GM21423 (cell line): ENCODE measurements around the gene TMEM59.
"Not testable (repeated sequence)": the region's sequence is repeated elsewhere in the genome, so short reads cannot be mapped to it uniquely, and the experiment has no call there.

Experiments
- ATAC-seq: cut with Tn5 transposase; IDR thresholded peaks from one replicate; pipeline ENCODE4 v1.9.1; 2021; ENCODE audit warnings: mild to moderate bottlenecking, moderate library complexity; ENCODE audit not compliant: unreplicated experiment

The TMEM59 gene, protein sequence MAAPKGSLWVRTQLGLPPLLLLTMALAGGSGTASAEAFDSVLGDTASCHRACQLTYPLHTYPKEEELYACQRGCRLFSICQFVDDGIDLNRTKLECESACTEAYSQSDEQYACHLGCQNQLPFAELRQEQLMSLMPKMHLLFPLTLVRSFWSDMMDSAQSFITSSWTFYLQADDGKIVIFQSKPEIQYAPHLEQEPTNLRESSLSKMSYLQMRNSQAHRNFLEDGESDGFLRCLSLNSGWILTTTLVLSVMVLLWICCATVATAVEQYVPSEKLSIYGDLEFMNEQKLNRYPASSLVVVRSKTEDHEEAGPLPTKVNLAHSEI

DNA sequence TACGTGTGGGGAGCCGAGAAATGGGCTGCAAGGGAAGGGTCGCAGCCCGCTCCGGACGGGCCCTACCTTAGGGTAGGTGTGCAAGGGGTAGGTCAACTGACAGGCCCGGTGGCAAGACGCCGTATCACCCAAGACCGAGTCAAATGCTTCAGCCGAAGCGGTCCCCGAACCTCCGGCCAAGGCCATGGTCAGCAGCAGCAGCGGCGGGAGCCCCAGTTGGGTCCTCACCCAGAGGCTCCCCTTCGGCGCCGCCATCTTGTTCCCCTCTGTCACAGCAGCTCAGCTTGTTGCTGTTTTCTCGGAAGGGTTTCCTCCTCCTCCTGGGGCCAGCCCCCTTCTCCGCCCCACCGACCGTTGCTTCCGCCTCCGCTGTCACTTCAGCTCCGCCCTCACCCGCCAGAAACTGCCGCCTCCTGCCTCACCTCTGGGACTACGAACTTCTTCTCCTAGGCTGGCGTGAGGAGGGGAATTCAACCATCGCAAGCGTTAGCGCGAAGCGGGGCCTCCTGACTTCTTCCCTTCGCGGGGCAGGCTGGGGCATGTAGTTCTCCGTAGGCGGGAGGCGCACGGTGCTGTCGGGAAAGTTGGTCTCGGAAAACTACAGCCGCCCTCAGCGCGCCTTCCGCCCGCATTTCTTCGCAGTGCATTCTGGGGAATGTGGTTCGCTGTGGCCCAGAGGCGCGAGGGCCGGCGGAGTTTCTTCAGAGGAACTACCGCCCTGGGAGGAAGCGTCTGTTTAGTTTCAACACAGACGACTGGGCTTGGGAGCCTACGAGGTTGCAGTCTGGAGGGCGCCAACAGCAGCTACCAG, at the start of gene TMEM59, which contains the start of gene TCEANC2:
Gene TMEM59 (minus strand): TSS at position 271 of the 811 bp plus-strand sequence. CDS start 16 bp downstream, at position 255.
Gene TCEANC2 (plus strand): TSS at position 675 of the 811 bp plus-strand sequence. CDS start 815 bp downstream, outside the sequence.
- peak; percentile 92 for ATAC-seq

DNA sequence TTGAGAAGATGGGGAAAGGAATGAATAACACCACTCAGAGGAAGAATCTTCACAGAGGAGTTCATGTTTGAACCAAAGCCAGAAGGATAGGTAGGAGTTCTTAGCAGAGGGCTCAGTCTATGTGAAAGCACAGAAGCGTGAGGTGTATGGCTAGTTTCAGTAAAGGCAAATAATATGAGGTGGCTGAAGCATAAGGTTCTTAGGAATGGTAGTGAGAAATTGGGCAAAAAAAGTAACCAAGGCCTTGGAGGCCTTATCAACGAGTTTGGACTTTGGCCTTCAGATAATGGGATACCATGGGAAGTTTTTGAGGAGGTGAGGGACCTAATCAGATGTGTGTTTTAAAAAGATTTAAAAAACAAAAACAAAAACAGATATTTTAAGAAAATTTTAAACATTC, 47.5 kb upstream of the TMEM59 start:
- no peak for ATAC-seq

DNA sequence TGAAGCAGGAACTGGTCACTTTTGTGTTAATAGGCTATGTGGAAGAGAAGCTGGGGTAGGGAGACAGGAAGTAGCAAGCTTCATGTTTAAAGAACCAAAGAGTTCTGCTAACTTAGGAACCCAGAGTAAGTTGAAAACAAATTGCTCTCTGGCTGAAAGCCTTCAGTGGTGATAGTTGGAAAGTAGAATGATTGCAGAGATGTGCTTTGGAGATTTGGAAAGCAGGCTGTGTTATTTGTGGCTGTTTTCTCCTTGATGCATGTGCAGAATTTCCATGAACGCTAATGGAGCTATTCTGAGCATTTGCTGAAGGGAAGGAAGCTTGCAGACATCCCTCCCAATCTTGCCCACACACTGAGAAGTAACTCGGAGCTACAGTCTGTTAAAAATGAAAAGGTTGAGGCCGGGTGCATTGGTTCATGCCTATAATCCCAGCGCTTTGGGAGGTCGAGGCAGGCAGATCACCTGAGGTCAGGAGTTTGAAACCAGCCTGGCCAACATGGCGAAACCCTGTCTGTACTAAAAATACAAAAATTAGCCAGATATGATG, 46.1 kb upstream of the TMEM59 start:
- ATAC-seq = no peak

DNA sequence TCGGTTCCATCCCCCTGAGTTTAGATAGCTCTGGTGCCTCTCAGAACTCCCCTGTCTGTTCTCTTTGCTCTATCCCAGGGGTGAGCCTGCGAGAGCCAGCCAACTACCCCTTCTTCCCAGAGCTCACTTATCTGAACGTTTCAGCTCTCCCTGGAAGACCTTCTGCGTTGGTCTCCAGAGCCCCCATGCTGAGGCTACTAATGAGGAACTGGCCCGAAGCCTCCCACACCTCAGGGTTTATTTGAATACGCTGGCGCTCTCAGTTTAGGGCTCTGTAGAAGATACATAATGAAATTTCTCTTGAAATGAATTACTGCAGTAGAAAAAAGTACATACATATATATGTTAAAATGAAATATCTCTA, 43.9 kb upstream of the TMEM59 start:
- no peak for ATAC-seq

DNA sequence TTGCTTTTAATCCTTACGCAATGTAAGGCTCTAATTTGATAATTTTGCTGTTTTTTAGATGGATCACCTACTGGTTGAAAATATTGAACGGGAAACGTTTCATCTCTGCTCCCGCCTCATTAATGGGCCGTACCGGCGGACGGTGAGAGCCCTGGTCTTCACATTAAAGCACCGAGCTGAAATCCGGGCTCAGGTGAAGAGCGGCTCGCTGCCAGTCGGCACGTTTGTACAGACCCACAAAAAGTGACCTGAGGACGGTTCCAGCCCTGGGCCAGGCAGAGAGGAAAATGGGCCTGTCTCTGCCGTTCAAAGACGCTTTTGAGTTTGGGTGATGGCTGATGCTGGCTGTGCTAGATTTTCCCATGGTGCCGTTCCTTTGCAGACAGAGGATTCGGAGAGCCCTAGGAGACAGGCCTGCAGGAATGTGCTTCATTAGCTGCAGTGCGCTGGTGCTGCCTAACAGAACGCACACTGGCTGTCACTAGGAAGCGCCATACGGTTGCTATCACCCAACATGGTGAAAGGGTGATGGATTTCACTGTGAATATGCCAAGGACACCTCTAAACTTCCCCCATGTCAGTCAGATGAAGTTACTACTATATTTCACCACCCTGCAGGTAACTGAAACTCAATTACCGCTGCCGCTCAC, 43.3 kb upstream of the TMEM59 start:
- no peak for ATAC-seq

- no peak for ATAC-seq
Observed at GRCh38 chr1:54095546-54096226, 42.7 kb upstream of the TMEM59 start.

DNA sequence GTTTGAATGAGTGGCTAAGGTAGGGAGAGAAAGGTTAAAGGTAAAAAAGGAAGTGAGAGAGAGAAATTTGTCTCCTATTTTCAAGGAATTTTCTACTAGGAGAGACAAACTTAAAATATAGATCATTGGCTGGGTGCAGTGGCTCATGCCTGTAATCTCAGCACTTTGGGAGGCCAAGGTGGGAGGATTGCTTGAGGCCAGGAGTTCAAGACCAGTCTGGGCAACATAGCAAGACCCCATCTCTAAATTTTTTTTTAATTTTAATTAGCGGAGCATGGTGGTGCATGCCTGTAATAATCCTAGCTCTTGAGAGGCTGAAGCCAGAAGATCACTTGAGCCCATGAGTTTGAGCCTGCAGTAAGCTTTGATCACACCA, 41.7 kb upstream of the TMEM59 start:
- not testable (repeated sequence) for ATAC-seq

DNA sequence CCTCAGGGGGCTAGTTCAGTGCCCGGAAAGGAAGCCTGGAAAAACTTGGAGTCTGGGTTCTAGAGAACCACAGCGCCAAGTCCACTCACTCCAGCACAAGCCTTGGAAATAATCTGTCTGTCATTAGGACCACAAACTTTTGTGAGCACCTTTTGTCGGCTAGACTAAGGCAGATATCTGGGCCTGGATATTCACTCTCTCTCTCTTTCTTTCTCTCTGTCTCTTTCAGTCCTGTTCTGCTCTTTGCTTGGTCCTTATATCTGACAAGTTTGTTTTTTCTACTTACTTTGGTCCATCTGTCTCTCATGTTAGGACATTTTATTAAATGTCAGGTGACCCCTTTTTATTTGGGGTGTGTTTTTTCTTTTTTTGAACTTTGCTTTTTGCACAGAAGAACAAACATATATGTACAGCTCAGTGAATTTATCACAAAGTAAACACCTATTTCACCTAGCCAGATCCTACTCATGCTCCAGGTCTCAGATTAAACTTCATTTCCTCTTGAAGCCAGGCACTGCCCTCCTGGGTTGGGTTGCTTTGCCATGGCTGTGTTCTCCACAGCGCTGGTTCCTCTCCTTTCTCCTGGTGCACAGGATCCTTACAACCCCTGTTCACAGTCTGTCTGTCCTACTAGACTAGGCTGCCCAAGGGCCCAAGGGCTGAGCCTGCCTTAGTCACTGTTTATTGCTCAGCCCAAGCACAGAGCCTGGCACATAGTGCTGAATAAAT, 41.2 kb upstream of the TMEM59 start:
- ATAC-seq = no peak

GRCh38 chr1:54091666-54092065, 38.7 kb upstream of the TMEM59 start:
- ATAC-seq = no peak

- ATAC-seq = no peak
Observed at GRCh38 chr1:54088385-54088784, 35.4 kb upstream of the TMEM59 start.

GRCh38 chr1:54086754-54087153, 33.8 kb upstream of the TMEM59 start:
- no peak for ATAC-seq

DNA sequence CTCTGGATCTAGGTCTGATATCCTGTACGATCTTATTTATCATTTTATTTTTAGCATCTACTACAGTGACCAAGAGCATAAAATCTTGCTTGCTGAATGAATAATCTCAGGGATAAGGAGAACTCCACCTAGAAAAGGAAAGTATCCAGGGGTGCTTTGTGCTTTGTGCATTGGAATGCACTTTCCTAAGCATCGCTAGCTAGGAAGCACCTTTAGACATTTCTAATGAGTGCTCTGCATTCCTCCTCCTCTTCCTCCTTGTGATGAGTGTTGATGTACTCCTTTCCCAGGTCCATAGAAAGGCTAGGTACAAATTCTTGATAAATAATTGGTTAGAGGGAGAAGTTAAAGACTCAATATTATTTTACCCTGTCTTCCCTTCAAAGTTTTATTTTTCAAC, 31.8 kb upstream of the TMEM59 start:
- no peak for ATAC-seq

DNA sequence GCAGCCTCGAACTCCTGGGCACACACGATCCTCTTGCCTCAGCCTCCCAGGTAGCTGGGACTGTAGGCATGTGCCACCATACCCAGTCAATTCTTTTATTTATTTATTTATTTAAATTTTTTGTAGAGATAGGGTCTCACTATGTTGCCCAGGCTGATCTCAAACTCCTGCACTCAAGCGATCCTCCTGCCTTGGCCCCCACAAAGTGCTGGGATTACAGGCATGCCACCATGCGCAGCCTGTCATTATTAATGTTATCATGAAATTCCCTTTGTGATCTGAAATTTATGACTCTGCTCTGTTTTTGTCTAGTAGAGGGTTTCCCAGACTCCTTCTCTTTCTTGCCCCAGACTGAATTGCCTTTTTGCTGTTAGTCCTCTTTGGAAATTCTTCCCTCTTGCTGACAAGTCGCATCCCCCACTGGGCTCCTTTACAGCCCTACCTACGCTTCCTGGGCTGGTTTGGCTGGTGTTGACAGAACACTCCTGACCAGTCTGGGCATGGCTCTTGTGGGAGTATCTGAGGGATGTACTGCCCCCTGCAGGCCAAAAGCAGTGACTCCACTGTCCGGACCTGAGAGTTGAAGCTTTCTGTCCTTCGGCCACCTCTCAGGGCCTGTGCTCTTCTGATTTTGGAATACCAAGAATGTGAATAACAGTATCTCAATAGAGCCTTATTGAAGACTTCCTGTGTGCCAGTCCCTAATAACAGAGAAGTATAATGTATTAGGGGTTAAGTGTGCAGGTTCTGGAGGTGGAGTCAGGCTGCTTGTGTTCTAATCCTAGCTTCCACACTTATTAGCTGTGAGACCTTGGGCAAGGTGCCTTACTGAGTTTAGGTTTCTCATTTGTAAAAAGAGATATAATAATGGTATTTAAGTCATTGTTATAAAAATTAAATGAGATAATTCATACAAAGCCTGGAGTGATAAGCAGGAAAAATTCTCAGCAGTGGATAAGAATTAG, 28.6 kb upstream of the TMEM59 start:
- ATAC-seq = no peak

- ATAC-seq = no peak
Observed at GRCh38 chr1:54080598-54081049, 27.6 kb upstream of the TMEM59 start.

DNA sequence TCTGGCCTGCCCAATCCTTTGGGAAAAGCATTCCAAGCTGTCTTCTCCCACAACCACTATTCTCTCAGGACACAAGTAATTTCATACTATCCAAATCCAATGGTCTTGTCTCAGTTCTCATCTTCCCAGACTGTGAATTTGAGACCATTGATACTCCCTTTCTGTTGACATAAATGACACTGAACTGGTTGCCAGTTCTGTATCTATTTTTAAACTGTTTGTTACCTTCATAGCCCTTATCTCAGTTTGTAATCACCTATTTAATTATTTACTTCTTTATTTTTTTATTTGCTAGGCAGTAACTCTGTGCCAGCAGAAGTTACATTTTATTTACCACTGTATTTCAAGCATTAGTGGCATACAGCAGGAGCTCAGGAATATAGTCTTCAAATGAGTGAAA, 24.4 kb upstream of the TMEM59 start:
- ATAC-seq = no peak

GRCh38 chr1:54070171-54070837, 17.3 kb upstream of the TMEM59 start:
- peak; percentile 69 for ATAC-seq

DNA sequence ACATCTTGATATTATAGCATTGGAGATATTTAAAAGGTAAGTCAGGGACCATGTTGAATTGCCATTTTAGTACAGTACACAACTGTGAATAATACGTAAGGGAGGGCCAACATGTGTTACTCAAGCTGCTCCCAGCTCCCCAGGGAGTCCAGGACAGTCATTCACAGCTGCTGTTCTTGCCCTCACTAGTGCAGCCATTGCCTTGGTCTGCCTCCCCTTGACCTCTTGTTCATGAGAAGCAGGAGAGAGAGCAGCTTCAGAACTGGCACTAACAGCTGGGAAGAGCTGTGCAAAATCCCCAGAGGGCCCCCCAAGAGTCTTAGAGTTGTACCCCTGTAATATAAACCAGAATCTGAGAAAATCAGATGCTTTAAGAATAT, 16.8 kb upstream of the TMEM59 start:
- peak; percentile 33 for ATAC-seq

DNA sequence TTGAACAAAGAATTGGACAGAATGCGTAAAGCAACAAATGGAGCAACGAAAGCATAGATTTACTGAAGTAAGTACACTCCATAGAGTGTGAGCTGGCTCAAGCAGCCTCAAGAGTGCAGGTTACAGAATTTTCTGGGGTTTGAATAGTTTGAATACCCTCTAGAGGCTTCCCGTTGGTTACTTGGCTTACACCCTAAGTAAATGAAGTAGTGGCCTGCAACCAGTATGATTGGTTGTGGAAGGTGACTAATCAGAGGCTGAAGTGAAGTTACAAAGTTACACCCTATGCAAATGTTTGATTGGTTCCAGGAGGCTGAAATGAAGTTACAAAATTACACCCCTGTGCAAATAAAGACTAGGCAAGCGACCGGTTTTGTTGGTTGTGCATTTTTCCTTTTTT, 11.3 kb upstream of the TMEM59 start:
- no peak for ATAC-seq

DNA sequence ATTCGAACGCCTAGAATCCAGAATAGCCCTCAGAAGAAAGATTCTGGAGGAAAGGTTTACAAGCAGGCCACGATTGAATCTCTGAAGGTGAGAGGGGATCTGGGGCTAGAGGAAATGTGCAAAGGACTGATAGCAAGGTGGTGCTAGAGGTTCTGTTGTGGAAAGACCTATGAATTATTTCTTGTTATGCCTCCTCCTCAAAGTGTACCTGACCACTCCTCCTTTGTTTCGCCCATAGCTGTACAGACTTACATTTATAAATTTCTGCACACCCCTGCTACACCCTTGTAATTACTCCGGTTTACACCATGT, 1.4 kb upstream of the TMEM59 start:
- ATAC-seq = no peak
